Neural cell (in vitro differentiated cells): ENCODE measurements around the gene KLHL6. TPM values are rescaled to one million over a fixed set of nuclear protein-coding genes. Genes with fewer than 3 reads are reported as not detected.

Experiments
- H2AFZ ChIP-seq: fragments of 200-600, 300-800 bp; sonication (generic), shearing (Covaris generic); 2 replicates; pipeline ENCODE4 v1.6.0; 2014; ENCODE audit warnings: low read depth, mild to moderate bottlenecking, antibody characterized with exemption, low read length, moderate library complexity
- H3F3A ChIP-seq: fragments of 200-600 bp; shearing (Covaris generic); 2 replicates; pipeline ENCODE4 v1.6.1; 2016; ENCODE audit warnings: mild to moderate bottlenecking, moderate library complexity, mixed read lengths, antibody characterized with exemption, low read length; ENCODE audit not compliant: insufficient read depth, poor library complexity, severe bottlenecking
- H3K27ac ChIP-seq: fragments of 200-600, 300-800 bp; sonication (generic), shearing (Covaris generic); 2 replicates; pipeline ENCODE4 v1.5.1; 2014; ENCODE audit warnings: mild to moderate bottlenecking, low read length, moderate library complexity
- H3K27me3 ChIP-seq: fragments of 300-800, 200-600 bp; sonication (generic), shearing (Covaris generic); 2 replicates; pipeline ENCODE4 v1.6.0; 2014; ENCODE audit warnings: mild to moderate bottlenecking, low read depth, low read length, moderate library complexity; ENCODE audit not compliant: insufficient read depth
- H3K36me3 ChIP-seq: fragments of 300-800, 200-600 bp; sonication (generic), shearing (Covaris generic); 2 replicates; pipeline ENCODE4 v1.5.1; 2014; ENCODE audit warnings: mild to moderate bottlenecking, antibody characterized with exemption, low read length, moderate library complexity; ENCODE audit not compliant: insufficient read depth
- H3K4me2 ChIP-seq: fragments of 300-800, 200-600 bp; sonication (generic), shearing (Covaris generic); 2 replicates; pipeline ENCODE4 v1.6.0; 2014; ENCODE audit warnings: mild to moderate bottlenecking, low read length
- H3K4me3 ChIP-seq: fragments of 300-800, 200-600 bp; sonication (generic), shearing (Covaris generic); 2 replicates; pipeline ENCODE4 v1.5.1; 2014; ENCODE audit warnings: mild to moderate bottlenecking, low read length, moderate library complexity
- H3K79me2 ChIP-seq: fragments of 200-600 bp; shearing (Covaris generic); replicated peaks from 2 replicates; pipeline ENCODE4 v1.6.0; 2014; ENCODE audit warnings: mild to moderate bottlenecking, low read length, moderate library complexity; ENCODE audit not compliant: insufficient read depth
- H3K9ac ChIP-seq: fragments of 300-800, 200-600 bp; sonication (generic), shearing (Covaris generic); 2 replicates; pipeline ENCODE4 v1.6.1; 2016; ENCODE audit warnings: mild to moderate bottlenecking, low read length, mixed read lengths
- H3K9me2 ChIP-seq: fragments of 200-600 bp; shearing (Covaris generic); 2 replicates; pipeline ENCODE4 v1.6.1; 2016; ENCODE audit warnings: mild to moderate bottlenecking, low read length, mixed read lengths; ENCODE audit not compliant: insufficient read depth
- H3K9me3 ChIP-seq: fragments of 200-600, 300-800 bp; sonication (generic), shearing (Covaris generic); 2 replicates; pipeline ENCODE4 v1.6.1; 2016; ENCODE audit warnings: mild to moderate bottlenecking, mixed run types, low read length, moderate library complexity, mixed read lengths
- H4K20me1 ChIP-seq: fragments of 200-600 bp; shearing (Covaris generic); 2 replicates; pipeline ENCODE4 v1.6.1; 2016; ENCODE audit warnings: mild to moderate bottlenecking, mixed run types; ENCODE audit not compliant: insufficient read depth
- EP300 ChIP-seq: fragments of 450-650 bp; conservative IDR thresholded peaks from 2 replicates; pipeline ENCODE4 v1.6.1; 2014; ENCODE audit warnings: antibody characterized with exemption, mild to moderate bottlenecking, moderate library complexity; ENCODE audit not compliant: poor library complexity, severe bottlenecking
- EZH2 ChIP-seq: fragments of 200-600, 300-800 bp; shearing (Covaris generic), sonication (generic); IDR thresholded peaks from 2 replicates; pipeline ENCODE4 v1.6.1; 2014; ENCODE audit warnings: antibody characterized with exemption, low read length, borderline replicate concordance, mild to moderate bottlenecking; ENCODE audit not compliant: insufficient read depth, poor library complexity, severe bottlenecking
- MXI1 ChIP-seq: fragments of 450-650 bp; conservative IDR thresholded peaks from 2 replicates; pipeline ENCODE4 v1.6.1; 2014; ENCODE audit warnings: antibody characterized with exemption, mild to moderate bottlenecking; ENCODE audit not compliant: poor library complexity, severe bottlenecking
- POLR2AphosphoS5 ChIP-seq: IDR thresholded peaks from 2 replicates; pipeline ENCODE4 v1.6.1; 2012
- RAD21 ChIP-seq: fragments of 450-650 bp; conservative IDR thresholded peaks from 2 replicates; pipeline ENCODE4 v1.6.1; 2014; ENCODE audit warnings: antibody characterized with exemption, mild to moderate bottlenecking, moderate library complexity
- SMC3 ChIP-seq: fragments of 450-650 bp; conservative IDR thresholded peaks from 2 replicates; pipeline ENCODE4 v1.6.1; 2014; ENCODE audit warnings: antibody characterized with exemption, mild to moderate bottlenecking, moderate library complexity; ENCODE audit not compliant: poor library complexity
- TAF1 ChIP-seq: IDR thresholded peaks from 2 replicates; pipeline ENCODE4 v1.6.1; 2012; ENCODE audit warnings: low read depth
- polyA plus RNA-seq: library from polyadenylated mRNA; depleted of rRNA; stranded (reverse); fragments of >200 nt; gene quantifications from 2 replicates; pipeline ENCODE4 v1.2.3, GENCODE V29; 2014
- TF ChIP-seq, protein P1 (sequence below): fragments of 450-650 bp; IDR thresholded peaks from 2 replicates; pipeline ENCODE4 v1.5.1; 2014; ENCODE audit warnings: antibody characterized with exemption, mild to moderate bottlenecking, moderate library complexity; ENCODE audit not compliant: poor library complexity, severe bottlenecking
- TF ChIP-seq, protein P2 (sequence below): IDR thresholded peaks from 2 replicates; pipeline ENCODE4 v1.6.1; 2012; ENCODE audit warnings: borderline replicate concordance

KLHL6 gene
- polyA plus RNA-seq, 1 donor from 2014 or later, result not detected

DNA sequence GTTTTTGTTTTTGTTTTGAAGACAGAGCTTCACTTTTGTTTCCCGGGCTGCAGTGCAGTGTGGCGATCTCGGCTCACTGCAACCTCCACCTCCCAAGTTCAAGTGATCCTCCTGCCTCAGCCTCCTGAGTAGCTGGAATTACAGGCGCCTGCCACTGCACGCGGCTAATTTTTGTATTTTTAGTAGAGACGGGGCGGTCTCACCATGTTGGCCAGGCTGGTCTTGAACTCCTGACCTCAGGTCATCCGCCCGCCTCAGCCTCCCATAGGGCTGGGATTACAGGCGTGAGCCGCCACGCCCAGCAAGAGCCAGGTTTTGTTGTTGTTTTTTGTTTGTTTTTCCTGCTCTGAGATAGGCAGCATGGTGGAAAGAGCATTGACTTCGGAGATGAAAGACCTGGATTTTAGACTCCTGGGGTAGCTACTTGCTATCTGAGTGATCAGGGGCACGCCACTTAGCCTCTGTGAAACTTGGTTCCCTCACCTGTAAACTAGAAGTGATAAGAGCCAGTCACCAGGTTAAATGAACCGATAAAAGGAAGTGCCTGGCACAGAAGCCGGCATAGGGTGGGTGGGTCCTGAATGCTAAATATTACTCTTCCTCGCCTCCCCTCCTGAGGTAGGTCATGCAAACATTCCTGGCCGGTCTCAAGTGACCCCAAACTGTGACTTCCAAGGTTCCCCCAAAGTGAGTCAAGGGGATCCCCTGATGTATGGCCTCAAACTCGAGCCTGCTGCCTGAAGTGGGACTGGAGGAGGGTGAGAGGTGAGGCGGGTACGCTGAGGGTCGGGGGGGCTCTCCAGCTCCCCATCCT, 64.2 kb downstream of the KLHL6 start:
- H3K4me3 ChIP-seq, result no peak overlapping the region
- H3K9me2 ChIP-seq, result no peaks in the 10 kb centered on the region
- no peaks in the 10 kb centered on the region for H3K79me2 ChIP-seq
- TF ChIP-seq TAF1 (no peak), MXI1 (no peak), POLR2AphosphoS5 (no peak), RAD21 (no peak), EP300 (no peak)
- TF ChIP-seq, protein P1, sequence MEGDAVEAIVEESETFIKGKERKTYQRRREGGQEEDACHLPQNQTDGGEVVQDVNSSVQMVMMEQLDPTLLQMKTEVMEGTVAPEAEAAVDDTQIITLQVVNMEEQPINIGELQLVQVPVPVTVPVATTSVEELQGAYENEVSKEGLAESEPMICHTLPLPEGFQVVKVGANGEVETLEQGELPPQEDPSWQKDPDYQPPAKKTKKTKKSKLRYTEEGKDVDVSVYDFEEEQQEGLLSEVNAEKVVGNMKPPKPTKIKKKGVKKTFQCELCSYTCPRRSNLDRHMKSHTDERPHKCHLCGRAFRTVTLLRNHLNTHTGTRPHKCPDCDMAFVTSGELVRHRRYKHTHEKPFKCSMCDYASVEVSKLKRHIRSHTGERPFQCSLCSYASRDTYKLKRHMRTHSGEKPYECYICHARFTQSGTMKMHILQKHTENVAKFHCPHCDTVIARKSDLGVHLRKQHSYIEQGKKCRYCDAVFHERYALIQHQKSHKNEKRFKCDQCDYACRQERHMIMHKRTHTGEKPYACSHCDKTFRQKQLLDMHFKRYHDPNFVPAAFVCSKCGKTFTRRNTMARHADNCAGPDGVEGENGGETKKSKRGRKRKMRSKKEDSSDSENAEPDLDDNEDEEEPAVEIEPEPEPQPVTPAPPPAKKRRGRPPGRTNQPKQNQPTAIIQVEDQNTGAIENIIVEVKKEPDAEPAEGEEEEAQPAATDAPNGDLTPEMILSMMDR, result no peak
- TF ChIP-seq, protein P2, sequence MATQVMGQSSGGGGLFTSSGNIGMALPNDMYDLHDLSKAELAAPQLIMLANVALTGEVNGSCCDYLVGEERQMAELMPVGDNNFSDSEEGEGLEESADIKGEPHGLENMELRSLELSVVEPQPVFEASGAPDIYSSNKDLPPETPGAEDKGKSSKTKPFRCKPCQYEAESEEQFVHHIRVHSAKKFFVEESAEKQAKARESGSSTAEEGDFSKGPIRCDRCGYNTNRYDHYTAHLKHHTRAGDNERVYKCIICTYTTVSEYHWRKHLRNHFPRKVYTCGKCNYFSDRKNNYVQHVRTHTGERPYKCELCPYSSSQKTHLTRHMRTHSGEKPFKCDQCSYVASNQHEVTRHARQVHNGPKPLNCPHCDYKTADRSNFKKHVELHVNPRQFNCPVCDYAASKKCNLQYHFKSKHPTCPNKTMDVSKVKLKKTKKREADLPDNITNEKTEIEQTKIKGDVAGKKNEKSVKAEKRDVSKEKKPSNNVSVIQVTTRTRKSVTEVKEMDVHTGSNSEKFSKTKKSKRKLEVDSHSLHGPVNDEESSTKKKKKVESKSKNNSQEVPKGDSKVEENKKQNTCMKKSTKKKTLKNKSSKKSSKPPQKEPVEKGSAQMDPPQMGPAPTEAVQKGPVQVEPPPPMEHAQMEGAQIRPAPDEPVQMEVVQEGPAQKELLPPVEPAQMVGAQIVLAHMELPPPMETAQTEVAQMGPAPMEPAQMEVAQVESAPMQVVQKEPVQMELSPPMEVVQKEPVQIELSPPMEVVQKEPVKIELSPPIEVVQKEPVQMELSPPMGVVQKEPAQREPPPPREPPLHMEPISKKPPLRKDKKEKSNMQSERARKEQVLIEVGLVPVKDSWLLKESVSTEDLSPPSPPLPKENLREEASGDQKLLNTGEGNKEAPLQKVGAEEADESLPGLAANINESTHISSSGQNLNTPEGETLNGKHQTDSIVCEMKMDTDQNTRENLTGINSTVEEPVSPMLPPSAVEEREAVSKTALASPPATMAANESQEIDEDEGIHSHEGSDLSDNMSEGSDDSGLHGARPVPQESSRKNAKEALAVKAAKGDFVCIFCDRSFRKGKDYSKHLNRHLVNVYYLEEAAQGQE, result no peak
- H3K9me3 ChIP-seq, result no peaks in the 10 kb centered on the region
- no peak overlapping the region for H3K9ac ChIP-seq
- no peak overlapping the region for H3K4me2 ChIP-seq
- H2AFZ ChIP-seq, result no peak overlapping the region
- H3K36me3 ChIP-seq, result no peaks in the 10 kb centered on the region
- H3F3A ChIP-seq, result no peaks in the 10 kb centered on the region
- H4K20me1 ChIP-seq, result no peaks in the 10 kb centered on the region
- no peaks in the 10 kb centered on the region for H3K27me3 ChIP-seq
- H3K27ac ChIP-seq, result no peak overlapping the region

DNA sequence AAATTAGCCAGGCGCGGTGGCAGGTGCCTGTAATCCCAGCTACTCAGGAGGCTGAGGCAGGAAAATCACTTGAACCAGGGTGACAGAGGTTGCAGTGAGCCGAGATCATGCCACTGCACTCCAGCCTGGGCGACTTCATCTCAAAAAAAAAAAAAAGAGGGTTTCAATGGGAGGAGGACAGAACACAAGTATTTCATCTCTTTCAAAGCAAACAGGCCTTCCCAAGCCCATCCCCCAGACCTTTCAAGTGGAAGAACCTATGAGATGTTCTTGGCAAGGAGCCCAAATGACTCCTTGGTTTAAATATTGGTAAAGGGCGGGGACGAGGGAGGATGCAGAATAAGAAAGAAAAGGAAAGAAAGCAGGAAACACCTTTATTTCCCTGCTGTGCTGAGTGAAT, 64.9 kb downstream of the KLHL6 start:
- Histone ChIP-seq H3K27me3 (no peaks in the 10 kb centered on the region), H3K9ac (no peak overlapping the region), H3K27ac (no peak overlapping the region), H3K9me2 (no peaks in the 10 kb centered on the region), H3F3A (no peaks in the 10 kb centered on the region), H3K4me3 (no peak overlapping the region), H3K4me2 (no peak overlapping the region), H3K9me3 (no peaks in the 10 kb centered on the region), H2AFZ (no peak overlapping the region), H3K79me2 (no peaks in the 10 kb centered on the region), H4K20me1 (no peaks in the 10 kb centered on the region), H3K36me3 (no peaks in the 10 kb centered on the region)
- TF ChIP-seq EP300 (no peak), SMC3 (no peak), TAF1 (no peak), POLR2AphosphoS5 (no peak), MXI1 (no peak), EZH2 (no peak), RAD21 (no peak)
- TF ChIP-seq, protein P1, result no peak
- TF ChIP-seq, protein P2, result no peak
